T-helper 2 cell (primary cell): ENCODE data around the gene ERBB2.

Experiments
- DNase-seq, 5 experiments: peaks; one replicate each; pipeline versions ENCODE4 v3.0.0 to v3.0.0-alpha.2; 2012 to 2022

ERBB2 gene

GRCh38 chr17:39765175-39765574 lies 65.3 kb downstream of the ERBB2 start:
- DNase-seq = no peak

DNA sequence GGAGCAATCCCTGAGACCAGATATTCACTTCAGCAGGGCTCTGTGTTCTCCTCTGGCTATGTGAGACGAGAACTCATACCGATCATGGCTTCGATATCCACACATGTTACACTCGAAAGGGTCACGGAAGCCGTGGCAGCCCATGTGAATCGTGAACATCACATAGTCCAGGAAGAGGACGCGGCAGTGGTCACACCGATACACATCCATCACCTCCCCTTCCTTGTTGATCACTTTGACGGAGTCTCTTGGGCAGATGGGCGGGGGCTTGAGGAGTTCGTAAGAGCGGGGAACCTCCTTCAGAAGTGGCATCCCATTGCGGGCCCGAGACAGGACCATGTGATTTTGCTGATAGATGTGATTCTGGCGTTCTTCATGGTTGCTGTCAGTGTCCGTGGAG lies 65.9 kb downstream of the ERBB2 start:
- no peak for DNase-seq

GRCh38 chr17:39767147-39767546 lies 67.3 kb downstream of the ERBB2 start:
- DNase-seq = no peak

DNA sequence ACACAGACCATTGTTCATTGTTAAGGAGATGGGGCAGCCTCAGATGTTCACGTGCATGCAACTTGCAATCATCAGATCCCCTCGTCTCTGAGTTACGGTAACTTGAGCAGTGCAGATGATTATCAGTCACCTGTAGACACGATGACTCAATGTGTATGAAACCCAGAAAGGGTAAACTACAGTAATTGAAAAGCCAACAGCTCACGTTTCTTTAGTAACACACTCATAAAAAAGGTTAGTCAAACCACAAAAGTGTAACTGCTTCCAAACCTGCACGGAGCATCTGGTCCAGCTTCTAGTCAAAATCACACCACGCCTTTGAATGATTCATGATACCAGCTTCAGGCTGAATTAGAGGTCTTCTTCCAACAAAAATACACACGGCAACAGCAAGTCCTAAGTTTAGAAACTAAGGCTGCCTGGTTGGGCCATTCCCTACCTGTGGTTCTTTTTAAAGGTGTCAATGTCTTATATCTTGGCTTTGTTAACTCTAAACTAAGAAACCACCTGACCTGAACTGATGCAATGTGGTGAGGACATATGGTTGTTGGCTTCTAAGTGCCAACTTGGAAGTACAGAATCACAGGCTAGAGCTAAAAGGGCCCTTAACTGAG lies 70.2 kb downstream of the ERBB2 start:
- peak in 4 of 5 experiments; percentile 24 to 98 (median 58) for DNase-seq

GRCh38 chr17:39772415-39772814 lies 72.6 kb downstream of the ERBB2 start:
- DNase-seq = no peak

GRCh38 chr17:39772987-39773934 lies 73.4 kb downstream of the ERBB2 start:
- DNase-seq = peak in 2 of 5 experiments; percentile 58 to 61

- no peak for DNase-seq
Observed at GRCh38 chr17:39774047-39774446, 74.2 kb downstream of the ERBB2 start.

- DNase-seq = no peak
Observed at GRCh38 chr17:39775031-39775430, 75.2 kb downstream of the ERBB2 start.

GRCh38 chr17:39776252-39776651 lies 76.4 kb downstream of the ERBB2 start:
- DNase-seq = peak in 1 of 5 experiments; percentile 65

DNA sequence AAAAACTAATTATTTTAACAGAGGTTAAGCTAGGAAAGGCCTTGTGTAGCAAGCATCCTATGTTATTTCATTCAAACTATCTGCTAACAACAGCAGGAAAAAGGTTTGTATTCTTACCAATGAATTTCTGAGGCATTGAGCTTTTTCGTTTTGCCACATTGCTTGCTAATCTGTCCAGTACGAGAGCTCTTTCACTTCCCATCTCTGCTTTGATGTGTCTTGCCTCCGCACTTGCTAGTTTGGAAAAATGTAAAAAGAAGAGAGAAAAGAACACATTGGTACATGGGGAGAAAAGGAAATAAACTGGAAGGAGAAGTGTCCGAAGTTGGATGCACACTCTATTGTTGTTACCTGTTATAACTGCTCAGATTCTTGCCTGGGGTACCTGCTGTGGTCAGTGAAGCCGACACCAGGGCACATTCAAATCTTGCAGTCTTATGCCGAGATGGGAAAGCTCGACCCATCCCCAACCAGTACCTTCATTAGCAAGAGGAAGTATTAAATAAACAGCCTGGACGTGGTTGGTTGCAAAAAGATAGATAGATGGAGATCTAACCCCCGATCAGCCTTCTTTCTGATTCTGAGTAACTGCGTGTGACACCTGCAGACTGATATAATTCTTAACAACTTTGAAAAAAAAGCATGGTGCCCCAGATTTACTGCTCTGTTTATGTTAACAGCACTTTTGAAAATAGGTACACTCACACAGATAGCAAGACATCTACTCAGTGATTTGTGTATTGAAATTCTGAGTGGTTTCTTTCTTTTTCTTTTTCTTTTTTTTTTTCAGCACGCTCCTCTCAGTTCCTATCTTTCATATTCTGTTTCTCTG lies 77.9 kb downstream of the ERBB2 start:
- DNase-seq = peak in 1 of 5 experiments; percentile 89
